Prostate gland (tissue), 2 donors: ENCODE data around the gene DENND2A. TPM values are rescaled to one million over a fixed set of nuclear protein-coding genes. Genes with fewer than 3 reads are reported as not detected.
A peak's percentile ranks its signal among the peaks of the same experiment; 100 is the strongest.

Experiments used
- DNase-seq: peaks from one replicate; pipeline ENCODE4 v3.0.0-alpha.2; 2019; ENCODE audit warnings: low spot score
- H3K27ac ChIP-seq, 2 donors: fragments of 200-600 bp; sonication (generic); 2 replicates each; pipeline ENCODE4 v1.5.1; 2017 to 2019
- H3K27me3 ChIP-seq: fragments of 200-600 bp; sonication (generic); replicated peaks from 2 replicates; pipeline ENCODE4 v1.5.1; 2019; ENCODE audit not compliant: insufficient read depth
- H3K36me3 ChIP-seq, 2 donors: fragments of 200-600 bp; sonication (generic); 1 replicate in 1 of 2; 2 replicates in 1 of 2; pipeline versions ENCODE4 v1.5.1 to v1.8.1; 2017 to 2019
- H3K4me1 ChIP-seq: fragments of 200-600 bp; sonication (generic); replicated peaks from 2 replicates; pipeline ENCODE4 v1.5.1; 2019
- H3K4me3 ChIP-seq, 2 donors: fragments of 200-600 bp; sonication (generic); 2 replicates each; pipeline ENCODE4 v1.5.1; 2017 to 2019
- H3K9me3 ChIP-seq: fragments of 200-600 bp; sonication (generic); 2 replicates; pipeline ENCODE4 v1.5.1; 2017
- CTCF ChIP-seq, 4 experiments: fragments of 200-600 bp in 2 of 4; fragments of 450-650 bp in 2 of 4; sonication (generic) in 2 of 4; IDR thresholded peaks; 1 replicate in 3 of 4; 2 replicates in 1 of 4; pipeline ENCODE4 v1.5.1; 2016 to 2019; ENCODE audit warnings: antibody characterized with exemption in 4 of 4, mild to moderate bottlenecking in 2 of 4, moderate library complexity in 2 of 4
- POLR2A ChIP-seq: fragments of 450-650 bp; IDR thresholded peaks from one replicate; pipeline ENCODE4 v1.6.1; 2016; ENCODE audit warnings: antibody characterized with exemption, mild to moderate bottlenecking
- POLR2AphosphoS5 ChIP-seq: sonication (generic); formaldehyde crosslinking; IDR thresholded peaks from one replicate; pipeline ENCODE4 v1.6.1; 2017; ENCODE audit warnings: antibody characterized with exemption
- WGBS: methylation state at CpG from one replicate; pipeline ENCODE4 v1.1.5; 2018; 5-methylcytosine and 5-hydroxymethylcytosine counted together
- intact Hi-C: fragments of 100-400 bp; cut with DNase I; formaldehyde crosslinking; loops from one replicate; pipeline ENCODE4 v1.14.2; 2022
- total RNA-seq, 2 donors: library from RNA; depleted of rRNA; stranded (reverse); fragments of >200 nt; gene quantifications; one replicate each; pipeline ENCODE4 v1.1.0, GENCODE V29; 2016

DENND2A gene
- total RNA-seq, 2 donors from 2014 or later, result 4.0 to 9.2 TPM

- peak overlapping the region; percentile 86 to 93 for H3K27ac ChIP-seq
- TF ChIP-seq CTCF (IDR thresholded peaks at IDR 0.05) (no peak), POLR2A (no peak), POLR2AphosphoS5 (no peak)
- H3K4me3 ChIP-seq, result peak overlapping the region; percentile 72 to 80
- H3K9me3 ChIP-seq, result no peaks in the 10 kb centered on the region
- H3K27me3 ChIP-seq, result no peaks in the 10 kb centered on the region
- DNase-seq, result no peak
- no peaks in the 10 kb centered on the region for H3K36me3 ChIP-seq
- 13% methylated on average over 18 of the region's 18 CpGs for WGBS
- intact Hi-C loops, result loop anchor here (10.0 kb wide), 1 partner anchor 341 kb away; the partner anchor contains the start of gene MRPS33
- H3K4me1 ChIP-seq, result peaks cover 3% of the 10 kb centered on the region
Observed at GRCh38 chr7:140673774-140674155, 33.2 kb upstream of the DENND2A start.

- H3K4me3 ChIP-seq, result peak overlapping the region; percentile 72 to 80
- peaks cover 3% of the 10 kb centered on the region for H3K4me1 ChIP-seq
- H3K27me3 ChIP-seq, result no peaks in the 10 kb centered on the region
- under 1% methylated on average over 49 of the region's 72 CpGs for WGBS
- intact Hi-C loops, result loop anchor here (10.0 kb wide), 1 partner anchor 342 kb away; the partner anchor contains the start of gene MRPS33
- TF ChIP-seq CTCF (IDR thresholded peaks at IDR 0.05) (peak in 1 of 4 experiments; percentile 19), POLR2AphosphoS5 (no peak), POLR2A (peak; percentile 82)
- H3K9me3 ChIP-seq, result no peaks in the 10 kb centered on the region
- no peaks in the 10 kb centered on the region for H3K36me3 ChIP-seq
- peak overlapping the region; percentile 86 to 93 for H3K27ac ChIP-seq
- peak; percentile 73 for DNase-seq
Observed at GRCh38 chr7:140673063-140673773, 32.6 kb upstream of the DENND2A start.

GRCh38 chr7:140672382-140673062 is 31.9 kb upstream of the DENND2A start, which contains the start of gene ADCK2:
Gene ADCK2 (plus strand): TSS chr7:140672945. CDS start chr7:140673331, 386 bp downstream.
- H3K36me3 ChIP-seq, result no peaks in the 10 kb centered on the region
- H3K9me3 ChIP-seq, result no peaks in the 10 kb centered on the region
- intact Hi-C loops, result loop anchor here (10.0 kb wide), 1 partner anchor 342 kb away; the partner anchor contains the start of gene MRPS33
- peak; percentile 59 for DNase-seq
- TF ChIP-seq POLR2AphosphoS5 (no peak), CTCF (IDR thresholded peaks at IDR 0.05) (no peak), POLR2A (peak; percentile 61)
- WGBS, result under 1% methylated on average over 24 of the region's 41 CpGs
- peak within 1 kb of the TSS; percentile 86 to 93 for H3K27ac ChIP-seq
- H3K4me1 ChIP-seq, result peaks cover 3% of the 10 kb centered on the region
- peak within 1 kb of the TSS; percentile 72 to 80 for H3K4me3 ChIP-seq
- H3K27me3 ChIP-seq, result no peaks in the 10 kb centered on the region

- Histone ChIP-seq H3K27me3 (no peaks in the 10 kb centered on the region), H3K4me3 (no peak overlapping the region), H3K4me1 (peaks cover 3% of the 10 kb centered on the region), H3K9me3 (no peaks in the 10 kb centered on the region), H3K27ac (no peak overlapping the region), H3K36me3 (no peaks in the 10 kb centered on the region)
- no peak for TF ChIP-seq CTCF (IDR thresholded peaks at IDR 0.05)
- TF ChIP-seq POLR2AphosphoS5, result no peak
- no peak for TF ChIP-seq POLR2A
- WGBS, result 86% methylated on average over 15 of the region's 15 CpGs
- intact Hi-C loops, result loop anchor here (10.0 kb wide), 1 partner anchor 343 kb away; the partner anchor contains the start of gene MRPS33
- DNase-seq, result no peak
Observed at GRCh38 chr7:140671966-140672365, 31.4 kb upstream of the DENND2A start.
